ENCODE results near the gene PUM1. TPM values are rescaled to one million over a fixed set of nuclear protein-coding genes. Genes with fewer than 3 reads are reported as not detected.

The PUM1 gene
- total and polyA plus RNA-seq, 2 of the 4 experiments (the other 2 are of a cell fraction) = 75.4 to 137 TPM

DNA sequence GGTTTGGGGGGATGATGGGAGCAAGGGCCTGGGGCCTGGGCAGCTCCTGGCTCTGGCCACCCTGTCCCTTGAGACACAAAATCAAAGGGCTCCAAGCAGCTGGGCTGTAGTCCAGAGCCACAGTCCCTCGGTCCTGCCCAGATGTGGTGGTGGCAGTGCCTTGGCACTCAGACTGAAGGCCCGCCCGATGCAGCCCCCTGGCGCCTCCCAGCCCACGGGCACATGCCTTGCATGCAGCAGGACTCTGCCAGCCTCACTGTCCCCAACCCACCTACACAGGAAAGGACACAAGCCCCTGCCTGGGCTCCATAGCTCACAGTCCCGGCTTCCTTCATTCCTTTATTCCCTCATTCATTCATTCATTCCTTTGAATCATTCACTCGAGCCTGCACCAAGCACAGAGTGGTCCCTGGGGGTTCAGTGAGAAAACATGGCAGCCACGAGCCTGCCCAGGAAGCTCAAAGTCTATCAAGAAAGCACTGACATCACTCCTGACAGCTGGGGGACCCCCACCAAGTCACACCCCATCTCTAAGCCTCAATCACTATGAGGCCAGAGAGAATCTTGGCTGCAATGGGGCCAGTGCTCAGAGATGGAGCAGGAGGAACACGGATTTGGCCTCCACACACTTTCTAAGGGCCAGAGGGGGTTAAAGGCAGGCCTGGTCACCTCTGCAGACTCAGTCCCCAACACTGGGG lies 162.8 kb downstream of the PUM1 start:
- dilution Hi-C loops (cut with HindIII; ENCODE audit: low sequenced_read_pairs, unreplicated experiment) = loop anchor here (25.0 kb wide), 1 partner anchor 90 kb away; no protein-coding TSS in a partner anchor
- peak; percentile 8 for ATAC-seq (ENCODE audit: low read depth)

More for the DNA sequence above, 162.8 kb downstream of the PUM1 start:
- peak overlapping the region; percentile 54 for H3K18ac ChIP-seq (ENCODE audit: low read depth, low read length)
- peaks cover 38% of the 10 kb centered on the region; the same call in 1 of the 2 replicates for H3K9me1 ChIP-seq (ENCODE audit: insufficient read depth, low read length)
- H3K4me3 ChIP-seq (ENCODE audit: insufficient read depth, low read depth, low read length) = no peak overlapping the region
- ChIA-PET POLR2A (ENCODE audit: unreplicated experiment) (no interaction called here), CTCF (interaction anchor here (0.6 to 1.8 kb wide), 3 partner anchors 8 to 101 kb away, joined by 3 to 9 read pairs (median 3); no protein-coding TSS in a partner anchor)
- H4K5ac ChIP-seq (ENCODE audit: low read depth, low read length) = peak overlapping the region; percentile 57
- peak overlapping the region; percentile 48; the same call in 1 of the 2 replicates for H3K14ac ChIP-seq (replicated peaks; ENCODE audit: low read depth, low read length)
- H4K91ac ChIP-seq (ENCODE audit: insufficient read depth, low read depth, low read length) = peak overlapping the region; percentile 78
- H3K27me3 ChIP-seq (ENCODE audit: control insufficient read depth, insufficient read depth, low read length) = no peaks in the 10 kb centered on the region
- in situ Hi-C loops (cut with MboI; ENCODE audit: low sequenced_read_pairs) (no loop called here), intact Hi-C loops (cut with micrococcal nuclease) (no loop called here)
- WGBS, 2 experiments (ENCODE audit: extremely low coverage in 2 of 2, insufficient read length in 1 of 2) = 80% methylated on average over 1 of the region's 9 CpGs; no CpG with 5 or more reads in 1 of the 2 experiments
- peaks cover 58 to 93% of the 10 kb centered on the region in 2 experiments for H3K79me1 ChIP-seq (ENCODE audit: low read depth in 1 of 2, low read length in 2 of 2)
- peak overlapping the region; percentile 12 for H3K27ac ChIP-seq (ENCODE audit: insufficient read depth, low read length)
- H2AK5ac ChIP-seq (ENCODE audit: low read depth, low read length) = peak overlapping the region; percentile 84
- 0 out of 2 replicates have a peak, but pooled peaks cover 2% of the 10 kb centered on the region for H3K36me3 ChIP-seq (ENCODE audit: control insufficient read depth, insufficient read depth, low read length)
- H4K8ac ChIP-seq (ENCODE audit: low read depth in 2 of 2, low read length in 2 of 2) = peak overlapping the region; percentile 20 to 88; a peak in 3 of 4 replicates
- peak overlapping the region; percentile 65 for H2BK5ac ChIP-seq (ENCODE audit: low read depth, low read length, poor library complexity, severe bottlenecking)
- H2BK120ac ChIP-seq (ENCODE audit: low read depth, low read length) = peak overlapping the region; percentile 76; the same call in 1 of the 2 replicates
- H3K56ac ChIP-seq (ENCODE audit: extremely low read depth, insufficient read depth, low read length) = no peak overlapping the region
- H4K20me1 ChIP-seq (ENCODE audit: insufficient read depth, low read length) = peaks cover 87% of the 10 kb centered on the region
- H3K4me1 ChIP-seq (ENCODE audit: control insufficient read depth, insufficient read depth, low read length) = peaks cover 41% of the 10 kb centered on the region
- no peaks in the 10 kb centered on the region for H3K9me3 ChIP-seq (ENCODE audit: control insufficient read depth, insufficient read depth, low read length)
- H2AK9ac ChIP-seq (replicated peaks; ENCODE audit: low read depth, low read length, poor library complexity) = peak overlapping the region; percentile 13
- no peak for TF ChIP-seq NFE2L2 (IDR thresholded peaks at IDR 0.05; ENCODE audit: low read depth, low read length)
- TF ChIP-seq RCOR1 (IDR thresholded peaks at IDR 0.05; ENCODE audit: insufficient replicate concordance, low read length) = no peak
- TF ChIP-seq SMC3 (IDR thresholded peaks at IDR 0.05; ENCODE audit: low read depth, low read length) = no peak
- no peak for TF ChIP-seq POLR2A (IDR thresholded peaks at IDR 0.05; ENCODE audit: low read depth, low read length)
- no peak for TF ChIP-seq BHLHE40 (IDR thresholded peaks at IDR 0.05; ENCODE audit: low read depth, low read length)
- TF ChIP-seq RFX5 (IDR thresholded peaks at IDR 0.05; ENCODE audit: low read depth, low read length) = no peak
- no peak for TF ChIP-seq CEBPB (IDR thresholded peaks at IDR 0.05; ENCODE audit: low read depth, low read length)
- TF ChIP-seq, protein P1, sequence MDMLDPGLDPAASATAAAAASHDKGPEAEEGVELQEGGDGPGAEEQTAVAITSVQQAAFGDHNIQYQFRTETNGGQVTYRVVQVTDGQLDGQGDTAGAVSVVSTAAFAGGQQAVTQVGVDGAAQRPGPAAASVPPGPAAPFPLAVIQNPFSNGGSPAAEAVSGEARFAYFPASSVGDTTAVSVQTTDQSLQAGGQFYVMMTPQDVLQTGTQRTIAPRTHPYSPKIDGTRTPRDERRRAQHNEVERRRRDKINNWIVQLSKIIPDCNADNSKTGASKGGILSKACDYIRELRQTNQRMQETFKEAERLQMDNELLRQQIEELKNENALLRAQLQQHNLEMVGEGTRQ (IDR thresholded peaks at IDR 0.05; ENCODE audit: low read depth, low read length) = no peak
- TF ChIP-seq, protein P2, sequence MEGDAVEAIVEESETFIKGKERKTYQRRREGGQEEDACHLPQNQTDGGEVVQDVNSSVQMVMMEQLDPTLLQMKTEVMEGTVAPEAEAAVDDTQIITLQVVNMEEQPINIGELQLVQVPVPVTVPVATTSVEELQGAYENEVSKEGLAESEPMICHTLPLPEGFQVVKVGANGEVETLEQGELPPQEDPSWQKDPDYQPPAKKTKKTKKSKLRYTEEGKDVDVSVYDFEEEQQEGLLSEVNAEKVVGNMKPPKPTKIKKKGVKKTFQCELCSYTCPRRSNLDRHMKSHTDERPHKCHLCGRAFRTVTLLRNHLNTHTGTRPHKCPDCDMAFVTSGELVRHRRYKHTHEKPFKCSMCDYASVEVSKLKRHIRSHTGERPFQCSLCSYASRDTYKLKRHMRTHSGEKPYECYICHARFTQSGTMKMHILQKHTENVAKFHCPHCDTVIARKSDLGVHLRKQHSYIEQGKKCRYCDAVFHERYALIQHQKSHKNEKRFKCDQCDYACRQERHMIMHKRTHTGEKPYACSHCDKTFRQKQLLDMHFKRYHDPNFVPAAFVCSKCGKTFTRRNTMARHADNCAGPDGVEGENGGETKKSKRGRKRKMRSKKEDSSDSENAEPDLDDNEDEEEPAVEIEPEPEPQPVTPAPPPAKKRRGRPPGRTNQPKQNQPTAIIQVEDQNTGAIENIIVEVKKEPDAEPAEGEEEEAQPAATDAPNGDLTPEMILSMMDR (conservative IDR thresholded peaks at IDR 0.05; ENCODE audit: low read depth, low read length) = no peak
- no peak for TF ChIP-seq FOS (IDR thresholded peaks at IDR 0.05; ENCODE audit: low read depth, low read length)
- TF ChIP-seq, protein P3, sequence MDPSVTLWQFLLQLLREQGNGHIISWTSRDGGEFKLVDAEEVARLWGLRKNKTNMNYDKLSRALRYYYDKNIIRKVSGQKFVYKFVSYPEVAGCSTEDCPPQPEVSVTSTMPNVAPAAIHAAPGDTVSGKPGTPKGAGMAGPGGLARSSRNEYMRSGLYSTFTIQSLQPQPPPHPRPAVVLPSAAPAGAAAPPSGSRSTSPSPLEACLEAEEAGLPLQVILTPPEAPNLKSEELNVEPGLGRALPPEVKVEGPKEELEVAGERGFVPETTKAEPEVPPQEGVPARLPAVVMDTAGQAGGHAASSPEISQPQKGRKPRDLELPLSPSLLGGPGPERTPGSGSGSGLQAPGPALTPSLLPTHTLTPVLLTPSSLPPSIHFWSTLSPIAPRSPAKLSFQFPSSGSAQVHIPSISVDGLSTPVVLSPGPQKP (IDR thresholded peaks at IDR 0.05; ENCODE audit: borderline replicate concordance, low read depth, low read length) = no peak
- TF ChIP-seq MAZ (IDR thresholded peaks at IDR 0.05; ENCODE audit: borderline replicate concordance, low read depth, low read length) = no peak
- TF ChIP-seq MXI1 (IDR thresholded peaks at IDR 0.05; ENCODE audit: borderline replicate concordance, low read depth, low read length) = no peak
- no peak for TF ChIP-seq MAFK (IDR thresholded peaks at IDR 0.05; ENCODE audit: low read depth, low read length)
- peak overlapping the region; percentile 10; the same call in 1 of the 2 replicates for H3K4me2 ChIP-seq (ENCODE audit: low read depth, low read length)
- no TSS peak for BruUV-seq (replicated peaks)
- no peak overlapping the region for H3K9ac ChIP-seq (ENCODE audit: low read depth, low read length)
- no peak overlapping the region; the same call in 1 of the 3 replicates for H2BK15ac ChIP-seq (ENCODE audit: low read depth, low read length)
- no peak for DNase-seq
- H3K4ac ChIP-seq (ENCODE audit: low read depth, low read length) = peak overlapping the region; percentile 88
- H2AFZ ChIP-seq (replicated peaks; ENCODE audit: low read length, poor library complexity) = peak overlapping the region; percentile 77
- no peak overlapping the region for H3K23ac ChIP-seq (ENCODE audit: low read depth, low read length)
- peak overlapping the region; percentile 22; the same call in 1 of the 2 replicates for H2BK20ac ChIP-seq (ENCODE audit: low read depth, low read length)

Data from IMR-90 (cell line).